Keratinocyte (primary cell): ENCODE measurements around the gene TMEM115. TPM values are rescaled to one million over a fixed set of nuclear protein-coding genes. Genes with fewer than 3 reads are reported as not detected.

Source experiments
- DNase-seq: peaks from one replicate; pipeline ENCODE4 v3.0.0-alpha.2; 2011; ENCODE audit warnings: low read depth, missing footprints, low spot score
- FAIRE-seq: peaks from 2 replicates; lab custom pipeline; 2011; peaks lifted over from hg19 to GRCh38; lab: Jason Lieb, UNC
- H2AFZ ChIP-seq: 2 replicates; pipeline ENCODE4 v1.6.0; 2012; ENCODE audit warnings: low read length, control low read depth, inconsistent platforms; ENCODE audit not compliant: control insufficient read depth
- H3K27ac ChIP-seq: 2 replicates; pipeline ENCODE4 v1.5.1; 2011; ENCODE audit warnings: low read length; ENCODE audit not compliant: control insufficient read depth, insufficient read depth
- H3K27me3 ChIP-seq: 3 replicates; pipeline ENCODE4 v1.6.0; 2011; ENCODE audit warnings: low read length; ENCODE audit not compliant: control insufficient read depth, insufficient read depth; ENCODE audit errors: extremely low read depth
- H3K36me3 ChIP-seq, 2 experiments: 2 replicates in 1 of 2; 3 replicates in 1 of 2; pipeline ENCODE4 v1.5.1; 2011; ENCODE audit warnings: low read length in 2 of 2, mild to moderate bottlenecking in 1 of 2; ENCODE audit not compliant: control insufficient read depth in 2 of 2, insufficient read depth in 2 of 2; ENCODE audit errors: extremely low read depth in 1 of 2
- H3K4me1 ChIP-seq: 3 replicates; pipeline ENCODE4 v1.5.1; 2011; ENCODE audit warnings: low read length; ENCODE audit not compliant: control insufficient read depth, insufficient read depth; ENCODE audit errors: extremely low read depth
- H3K4me2 ChIP-seq: 3 replicates; pipeline ENCODE4 v1.6.0; 2011; ENCODE audit warnings: low read depth, low read length; ENCODE audit not compliant: control insufficient read depth, insufficient read depth; ENCODE audit errors: extremely low read depth
- H3K4me3 ChIP-seq, 3 experiments: fragments of 200-600 bp in 1 of 3; sonication (generic) in 1 of 3; 2 replicates in 2 of 3; 3 replicates in 1 of 3; pipeline ENCODE4 v1.5.1; 2011 to 2016; ENCODE audit warnings: low read length in 3 of 3, mild to moderate bottlenecking in 3 of 3, control low read depth in 2 of 3, inconsistent platforms in 1 of 3, low read depth in 1 of 3, mixed read lengths in 1 of 3, mixed run types in 1 of 3, moderate library complexity in 1 of 3; ENCODE audit not compliant: control insufficient read depth in 2 of 3, insufficient read depth in 2 of 3; ENCODE audit errors: extremely low read depth in 1 of 3
- H3K79me2 ChIP-seq: 2 replicates; pipeline ENCODE4 v1.6.0; 2012; ENCODE audit warnings: low read length; ENCODE audit not compliant: control insufficient read depth, insufficient read depth
- H3K9ac ChIP-seq: 3 replicates; pipeline ENCODE4 v1.6.0; 2011; ENCODE audit warnings: low read length; ENCODE audit not compliant: control insufficient read depth, insufficient read depth; ENCODE audit errors: extremely low read depth
- H3K9me1 ChIP-seq: 3 replicates; pipeline ENCODE4 v1.6.0; 2011; ENCODE audit warnings: low read length; ENCODE audit not compliant: control insufficient read depth, insufficient read depth; ENCODE audit errors: extremely low read depth
- H3K9me3 ChIP-seq: 2 replicates; pipeline ENCODE4 v1.5.1; 2012; ENCODE audit warnings: low read depth, low read length; ENCODE audit not compliant: control insufficient read depth
- H4K20me1 ChIP-seq: 3 replicates; pipeline ENCODE4 v1.6.0; 2011; ENCODE audit warnings: low read length; ENCODE audit not compliant: control insufficient read depth, insufficient read depth; ENCODE audit errors: extremely low read depth
- EZH2 ChIP-seq: IDR thresholded peaks from one replicate; pipeline ENCODE4 v1.6.1; 2012; ENCODE audit warnings: inconsistent platforms, mild to moderate bottlenecking, low read length, moderate library complexity
- dilution Hi-C: fragments of 300-500 bp; cut with MboI; formaldehyde crosslinking; loops from one replicate; pipeline ENCODE4 v1.7.0; 2020; ENCODE audit warnings: low sequenced_read_pairs; ENCODE audit not compliant: extremely low pct_ligation_motif_present
- polyA plus RNA-seq, 5 experiments: library from polyadenylated mRNA; depleted of rRNA in 3 of 5; stranded (reverse) in 3 of 5; stranded (forward) in 1 of 5; unstranded in 1 of 5; fragments of >200 nt; gene quantifications; 1 replicate in 1 of 5; 2 replicates in 3 of 5; 3 replicates in 1 of 5; pipeline versions ENCODE4 v1.2.1 to v1.2.3, GENCODE V29; 2011 to 2012; ENCODE audit warnings: missing spikeins in 2 of 5, low read depth in 1 of 5, low replicate concordance in 1 of 5
- TF ChIP-seq, protein P1 (sequence below), 3 experiments: IDR thresholded peaks in 1 of 3; conservative IDR thresholded peaks in 1 of 3; optimal IDR thresholded peaks in 1 of 3; 2 replicates in 2 of 3; 3 replicates in 1 of 3; pipeline versions ENCODE3 to v1.5.1; 2011; ENCODE audit warnings: low read length in 3 of 3, mild to moderate bottlenecking in 3 of 3, moderate library complexity in 2 of 3, control low read depth in 1 of 3, inconsistent platforms in 1 of 3; ENCODE audit not compliant: insufficient read depth in 2 of 3; ENCODE audit errors: extremely low read depth in 1 of 3

TMEM115 gene
- polyA plus RNA-seq, 1 donor (not counting 4 experiments of a cell fraction or from before 2014, with no cell fraction given): 22.4 TPM

GRCh38 chr3:50337175-50337861 is 22.0 kb downstream of the TMEM115 start:
- dilution Hi-C loops: no loop called here

GRCh38 chr3:50336452-50337174 is 22.7 kb downstream of the TMEM115 start:
- peaks cover 7% of the 10 kb centered on the region for H4K20me1 ChIP-seq
- FAIRE-seq (peak; percentile 26), DNase-seq (no peak)
- H3K4me3 ChIP-seq: peak overlapping the region; percentile 78 to 87 (median 79)
- peaks cover 12 to 16% of the 10 kb centered on the region in 2 experiments for H3K36me3 ChIP-seq
- H3K27ac ChIP-seq: peak overlapping the region; percentile 62
- dilution Hi-C loops: no loop called here
- no peaks in the 10 kb centered on the region for H3K9me3 ChIP-seq
- H3K27me3 ChIP-seq: no peaks in the 10 kb centered on the region
- TF ChIP-seq, protein P1, sequence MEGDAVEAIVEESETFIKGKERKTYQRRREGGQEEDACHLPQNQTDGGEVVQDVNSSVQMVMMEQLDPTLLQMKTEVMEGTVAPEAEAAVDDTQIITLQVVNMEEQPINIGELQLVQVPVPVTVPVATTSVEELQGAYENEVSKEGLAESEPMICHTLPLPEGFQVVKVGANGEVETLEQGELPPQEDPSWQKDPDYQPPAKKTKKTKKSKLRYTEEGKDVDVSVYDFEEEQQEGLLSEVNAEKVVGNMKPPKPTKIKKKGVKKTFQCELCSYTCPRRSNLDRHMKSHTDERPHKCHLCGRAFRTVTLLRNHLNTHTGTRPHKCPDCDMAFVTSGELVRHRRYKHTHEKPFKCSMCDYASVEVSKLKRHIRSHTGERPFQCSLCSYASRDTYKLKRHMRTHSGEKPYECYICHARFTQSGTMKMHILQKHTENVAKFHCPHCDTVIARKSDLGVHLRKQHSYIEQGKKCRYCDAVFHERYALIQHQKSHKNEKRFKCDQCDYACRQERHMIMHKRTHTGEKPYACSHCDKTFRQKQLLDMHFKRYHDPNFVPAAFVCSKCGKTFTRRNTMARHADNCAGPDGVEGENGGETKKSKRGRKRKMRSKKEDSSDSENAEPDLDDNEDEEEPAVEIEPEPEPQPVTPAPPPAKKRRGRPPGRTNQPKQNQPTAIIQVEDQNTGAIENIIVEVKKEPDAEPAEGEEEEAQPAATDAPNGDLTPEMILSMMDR (optimal IDR thresholded peaks at IDR 0.05 in 1 of 3, IDR thresholded peaks at IDR 0.05 in 1 of 3, conservative IDR thresholded peaks at IDR 0.05 in 1 of 3; ENCODE audit: extremely low read depth in 1 of 3, insufficient read depth in 2 of 3, low read length in 3 of 3): peak in 1 of 3 experiments; percentile 6
- TF ChIP-seq EZH2: no peak
- H3K4me2 ChIP-seq: peak overlapping the region; percentile 89
- no peaks in the 10 kb centered on the region for H3K9me1 ChIP-seq
- peaks cover 51% of the 10 kb centered on the region for H3K4me1 ChIP-seq
- peak overlapping the region; percentile 76 for H3K9ac ChIP-seq
- H3K79me2 ChIP-seq: peaks cover 58% of the 10 kb centered on the region
- H2AFZ ChIP-seq: peak overlapping the region; percentile 88

More at GRCh38 chr3:50337175-50337861, 22.0 kb downstream of the TMEM115 start:
- peak overlapping the region; percentile 89 for H3K4me2 ChIP-seq
- peaks cover 51% of the 10 kb centered on the region for H3K79me2 ChIP-seq
- peaks cover 6 to 15% of the 10 kb centered on the region in 2 experiments for H3K36me3 ChIP-seq
- no peak for TF ChIP-seq EZH2
- TF ChIP-seq, protein P1 (optimal IDR thresholded peaks at IDR 0.05 in 1 of 3, IDR thresholded peaks at IDR 0.05 in 1 of 3, conservative IDR thresholded peaks at IDR 0.05 in 1 of 3; ENCODE audit: extremely low read depth in 1 of 3, insufficient read depth in 2 of 3, low read length in 3 of 3): no peak
- H3K4me3 ChIP-seq: peak overlapping the region; percentile 78 to 87 (median 79)
- H3K27ac ChIP-seq: peak overlapping the region; percentile 62
- DNase-seq (peak; percentile 97), FAIRE-seq (peak; percentile 57)
- no peaks in the 10 kb centered on the region for H3K27me3 ChIP-seq
- peaks cover 7% of the 10 kb centered on the region for H4K20me1 ChIP-seq
- peak overlapping the region; percentile 76 for H3K9ac ChIP-seq
- no peaks in the 10 kb centered on the region for H3K9me3 ChIP-seq
- peaks cover 51% of the 10 kb centered on the region for H3K4me1 ChIP-seq
- H3K9me1 ChIP-seq: no peaks in the 10 kb centered on the region
- H2AFZ ChIP-seq: peak overlapping the region; percentile 88
